HG02610 (cell line): ENCODE results near the gene H2AZ1.

Experiments used
- ATAC-seq: cut with Tn5 transposase; IDR thresholded peaks from one replicate; pipeline ENCODE4 v1.9.1; 2021; ENCODE audit warnings: mild to moderate bottlenecking, moderate library complexity; ENCODE audit not compliant: unreplicated experiment

Gene H2AZ1

DNA sequence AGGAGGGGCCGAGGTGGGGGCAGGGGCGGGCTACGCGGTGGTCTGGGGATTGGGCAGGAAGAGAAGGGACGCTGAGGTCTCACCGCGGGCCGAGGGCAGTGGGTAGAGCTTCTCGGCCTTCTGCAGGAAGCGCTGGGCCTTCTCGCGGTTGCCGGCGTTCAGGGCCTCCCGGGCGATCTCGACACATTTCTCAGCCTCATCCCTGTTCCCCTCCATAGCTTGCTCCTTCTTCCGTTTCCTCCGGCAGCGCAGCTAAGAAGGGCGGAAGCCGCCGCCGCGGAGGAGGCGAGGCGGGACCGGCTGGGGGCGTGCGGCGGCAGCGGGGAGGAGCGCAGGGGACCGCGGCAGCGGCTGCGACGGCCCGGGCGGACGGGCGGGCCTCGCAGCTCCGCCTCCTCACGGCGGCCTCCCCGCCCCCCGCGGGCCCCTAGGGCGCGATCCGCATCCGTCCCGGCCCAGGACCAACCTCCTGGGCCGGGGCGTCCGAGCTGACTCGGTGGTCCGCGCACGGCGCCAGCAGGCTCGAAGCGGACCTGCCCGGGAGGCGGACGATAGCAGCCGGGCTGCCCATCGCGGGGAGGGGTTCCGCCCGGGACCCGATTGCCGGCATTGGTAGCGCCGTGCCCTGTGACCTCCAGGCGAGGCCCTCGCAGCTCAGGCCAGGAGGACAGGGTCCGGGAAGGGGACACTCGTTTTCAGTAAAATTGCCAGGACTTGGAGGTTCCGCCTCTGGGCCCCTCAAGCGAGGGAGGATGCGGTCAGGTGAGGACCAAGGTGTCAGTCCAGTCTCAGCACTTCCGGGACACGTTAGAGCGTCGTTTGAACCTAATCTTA lies 3.5 kb downstream of the H2AZ1 start, which contains the start of gene DNAJB14:
Gene DNAJB14 (minus strand): TSS at position 263 of the 834 bp plus-strand sequence. CDS start 47 bp downstream, at position 216.
- ATAC-seq, result peak; percentile 44

DNA sequence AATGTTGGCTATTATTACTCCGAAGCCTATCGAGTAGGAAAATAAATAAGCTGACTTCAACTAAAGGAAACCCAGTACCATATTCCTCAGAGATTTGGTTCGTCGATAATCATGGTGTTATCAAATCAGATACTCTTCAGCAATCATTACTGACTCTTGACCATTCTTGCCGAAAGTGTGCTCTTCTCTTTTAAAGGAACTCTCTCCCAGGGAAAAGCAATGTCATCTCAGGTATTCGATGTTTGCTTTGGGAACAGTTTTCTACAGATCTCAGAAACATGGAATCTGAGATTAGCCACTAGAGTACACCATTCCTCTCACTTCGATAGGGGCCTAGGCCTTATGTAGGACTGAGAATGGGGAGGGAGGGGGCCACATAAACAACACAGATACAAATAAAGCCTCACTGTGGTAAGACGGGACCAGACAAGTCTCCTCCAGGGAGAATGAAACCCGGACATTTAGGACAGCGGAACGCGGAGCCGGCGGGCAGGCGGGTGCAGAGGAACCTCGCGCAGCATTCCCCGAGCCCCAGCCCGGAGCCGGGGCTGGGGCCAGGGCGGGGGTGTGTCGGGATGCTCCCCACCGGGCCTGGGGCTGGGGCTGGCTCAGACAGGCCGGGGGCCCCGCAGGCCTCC lies 4.2 kb downstream of the H2AZ1 start:
- ATAC-seq, result peak; percentile 2

DNA sequence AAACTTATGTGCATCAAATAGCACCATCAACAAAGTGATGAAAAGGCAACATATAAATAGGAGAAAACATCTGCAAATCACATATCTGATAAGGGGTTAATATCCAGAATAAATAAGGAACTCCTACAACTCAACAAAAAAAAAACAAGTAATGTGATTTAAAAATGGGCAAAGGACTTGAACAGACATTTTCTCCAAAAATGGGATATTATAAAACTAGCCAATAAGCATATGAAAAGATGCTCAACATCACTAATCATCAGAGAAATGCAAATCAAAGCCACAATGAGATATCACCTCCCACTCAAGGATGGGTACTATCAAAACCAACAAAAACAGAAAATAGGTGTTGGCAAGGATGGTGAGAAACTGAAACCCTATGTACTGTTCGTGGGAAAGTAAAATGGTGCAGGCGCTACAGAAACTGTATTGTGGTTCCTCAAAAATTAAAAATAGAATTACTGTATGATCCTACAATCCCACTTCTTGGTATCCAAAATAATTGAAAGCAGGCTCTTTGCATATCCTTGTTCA lies 6.1 kb downstream of the H2AZ1 start:
- no peak for ATAC-seq

DNA sequence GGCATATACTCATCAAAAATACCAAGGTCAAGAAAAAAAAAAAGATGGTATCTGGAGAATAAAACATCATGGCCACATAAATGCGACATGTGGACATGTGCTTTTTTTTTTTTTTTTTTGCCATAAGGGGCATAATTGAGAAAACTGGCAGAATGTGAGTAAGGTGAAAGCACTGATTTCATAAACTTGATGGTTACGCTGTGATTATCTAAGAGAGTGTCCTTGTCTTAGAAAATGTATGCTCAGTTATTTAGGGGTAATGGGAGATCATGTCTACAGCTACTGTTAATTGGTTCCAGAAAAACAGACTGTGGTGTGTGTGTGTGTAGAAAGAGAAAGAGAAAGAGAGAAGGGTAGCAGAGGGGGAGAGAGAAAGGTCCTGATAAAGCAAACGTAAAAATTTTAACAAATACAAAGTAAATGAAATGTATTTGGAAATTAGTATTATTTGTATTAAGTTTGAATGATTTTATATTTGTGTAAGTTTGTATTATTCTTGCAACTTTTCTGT lies 11.8 kb downstream of the H2AZ1 start:
- no peak for ATAC-seq

DNA sequence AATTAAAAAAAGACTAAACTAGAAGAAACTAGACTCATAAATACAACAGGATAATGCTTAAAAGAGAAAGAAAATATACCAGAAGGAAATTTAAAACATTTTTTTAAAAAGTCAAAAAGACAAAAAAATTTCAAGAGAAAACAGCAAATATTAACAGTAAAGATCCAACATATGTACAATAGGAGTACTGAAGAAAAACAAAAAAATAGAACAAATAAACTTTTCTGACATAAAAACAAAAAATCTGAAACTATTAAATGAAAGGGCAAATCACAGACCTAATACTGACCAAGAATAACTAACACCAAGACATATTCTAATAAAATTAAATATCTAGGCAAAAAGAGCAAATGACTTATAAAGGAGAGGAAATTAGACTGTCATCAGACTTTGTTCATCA lies 15.2 kb downstream of the H2AZ1 start:
- ATAC-seq, result no peak

DNA sequence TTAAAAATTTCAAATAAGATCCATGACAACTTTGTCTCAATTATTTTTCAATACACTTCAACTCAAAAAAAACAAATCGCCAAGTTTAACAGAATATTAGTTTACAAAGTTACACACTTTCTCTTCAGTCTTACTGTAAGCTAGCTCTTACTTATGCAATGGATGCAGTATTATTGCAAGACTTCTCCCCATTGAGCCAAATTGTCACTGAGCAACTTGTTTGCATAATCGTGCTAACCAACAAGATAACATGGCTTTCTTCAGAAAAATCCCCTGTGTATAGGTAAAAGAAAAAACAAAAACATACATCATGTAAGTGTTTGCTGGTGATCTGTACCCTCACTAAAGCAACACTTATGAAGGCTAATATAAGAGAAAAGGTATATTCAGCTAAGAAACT lies 22.5 kb downstream of the H2AZ1 start:
- ATAC-seq, result no peak

DNA sequence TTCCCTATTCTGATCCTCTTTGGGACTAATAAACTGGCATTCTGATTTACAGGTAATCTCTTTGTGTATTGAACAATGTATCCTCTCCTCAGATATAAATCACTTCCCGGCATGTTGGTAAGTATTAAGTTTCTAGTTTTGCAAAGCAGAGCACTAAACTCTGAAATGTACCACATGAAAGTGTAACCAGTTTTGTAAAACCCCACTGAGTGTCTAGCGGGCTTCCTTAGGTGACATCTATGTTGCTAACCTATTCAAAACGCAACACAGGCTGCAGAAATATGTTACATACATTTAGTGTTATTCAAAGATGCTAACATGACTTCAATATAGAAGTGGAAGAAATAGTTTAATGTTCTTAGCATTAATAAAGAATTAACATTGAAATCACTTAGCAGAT lies 28.9 kb downstream of the H2AZ1 start:
- no peak for ATAC-seq

DNA sequence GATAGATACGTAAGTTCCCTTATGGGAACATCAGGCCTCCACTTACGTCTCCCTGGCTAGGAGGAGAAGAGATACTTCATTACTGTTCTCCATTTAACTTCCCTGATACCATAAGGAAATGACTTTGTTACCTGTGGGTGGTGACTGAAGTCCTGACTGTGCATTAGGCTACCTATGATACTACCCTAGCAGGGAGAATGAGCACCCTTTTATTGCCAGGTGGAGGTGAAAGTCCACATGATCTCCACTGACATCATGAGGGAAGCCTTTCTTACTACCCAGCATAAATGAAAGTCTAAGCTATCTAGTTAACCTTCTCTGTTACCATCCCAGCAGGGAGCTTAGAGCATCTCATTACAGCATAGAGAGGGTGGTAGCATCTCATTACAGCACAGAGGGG lies 31.4 kb downstream of the H2AZ1 start:
- no peak for ATAC-seq

DNA sequence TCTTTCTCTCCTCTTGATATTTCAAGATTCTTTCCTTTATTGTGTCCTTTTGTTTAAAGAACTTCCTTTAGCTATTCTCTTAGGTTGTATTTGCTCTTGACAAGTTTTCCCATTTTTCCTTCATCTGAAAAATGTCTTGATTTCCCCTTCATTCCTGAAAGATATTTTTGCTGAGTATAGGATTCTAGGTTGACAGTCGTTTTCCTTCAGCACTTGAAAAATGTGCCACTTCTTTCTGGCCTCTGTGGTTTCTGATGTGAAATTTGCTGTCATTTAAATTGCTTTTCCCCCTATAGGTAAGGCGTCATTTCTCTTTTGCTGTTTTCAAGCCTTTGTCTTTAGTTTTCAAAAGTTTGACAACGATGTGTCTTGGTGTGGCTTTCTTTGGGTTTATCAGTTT lies 32.5 kb downstream of the H2AZ1 start:
- no peak for ATAC-seq

DNA sequence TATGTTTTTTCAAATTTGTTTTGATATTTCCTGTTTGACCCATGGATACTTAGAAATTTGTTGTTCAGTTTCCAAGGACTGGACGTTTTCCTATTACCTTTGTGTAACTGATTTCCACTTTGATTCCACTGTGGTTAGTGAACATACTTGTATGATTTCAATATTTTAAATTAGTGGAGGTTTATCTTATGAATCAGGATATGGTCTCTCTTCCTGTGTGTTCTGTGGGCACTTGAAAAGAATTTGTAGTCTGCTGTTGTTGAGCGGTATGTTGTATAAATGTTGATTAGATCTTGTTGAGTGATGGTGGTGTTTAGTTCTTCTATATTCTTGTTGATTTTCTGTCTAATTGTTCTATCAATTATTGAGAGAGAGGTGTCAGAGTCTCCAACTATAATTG lies 34.6 kb downstream of the H2AZ1 start:
- ATAC-seq, result no peak
